GM21447 (cell line): Measurements from ENCODE around the gene DENND10.
A peak's percentile ranks its signal among the peaks of the same experiment; 100 is the strongest.
"Not testable (repeated sequence)": the region's sequence is repeated elsewhere in the genome, so short reads cannot be mapped to it uniquely, and the experiment has no call there.

Source experiments
- ATAC-seq: cut with Tn5 transposase; IDR thresholded peaks from one replicate; pipeline ENCODE4 v1.9.1; 2021; ENCODE audit not compliant: unreplicated experiment

The DENND10 gene

DNA sequence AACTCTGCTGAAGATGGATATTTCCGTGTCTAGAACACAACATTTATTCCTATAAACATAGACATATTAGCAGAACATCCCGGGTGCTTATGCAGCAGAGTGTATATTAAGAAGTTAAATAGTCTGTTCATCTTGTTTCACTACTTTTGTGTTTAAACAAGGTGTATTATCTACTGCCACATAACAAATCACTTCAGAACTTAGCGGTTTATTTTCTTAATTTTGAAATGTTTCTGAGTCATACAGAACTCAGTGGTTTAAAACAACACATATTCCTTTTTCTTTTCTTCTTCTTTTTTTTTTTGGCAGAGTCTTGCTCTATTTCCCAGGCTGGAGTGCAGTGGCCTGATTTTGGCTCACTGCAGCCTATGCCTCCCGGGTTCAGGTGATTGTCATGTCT, 25.8 kb downstream of the DENND10 start:
- ATAC-seq: no peak

DNA sequence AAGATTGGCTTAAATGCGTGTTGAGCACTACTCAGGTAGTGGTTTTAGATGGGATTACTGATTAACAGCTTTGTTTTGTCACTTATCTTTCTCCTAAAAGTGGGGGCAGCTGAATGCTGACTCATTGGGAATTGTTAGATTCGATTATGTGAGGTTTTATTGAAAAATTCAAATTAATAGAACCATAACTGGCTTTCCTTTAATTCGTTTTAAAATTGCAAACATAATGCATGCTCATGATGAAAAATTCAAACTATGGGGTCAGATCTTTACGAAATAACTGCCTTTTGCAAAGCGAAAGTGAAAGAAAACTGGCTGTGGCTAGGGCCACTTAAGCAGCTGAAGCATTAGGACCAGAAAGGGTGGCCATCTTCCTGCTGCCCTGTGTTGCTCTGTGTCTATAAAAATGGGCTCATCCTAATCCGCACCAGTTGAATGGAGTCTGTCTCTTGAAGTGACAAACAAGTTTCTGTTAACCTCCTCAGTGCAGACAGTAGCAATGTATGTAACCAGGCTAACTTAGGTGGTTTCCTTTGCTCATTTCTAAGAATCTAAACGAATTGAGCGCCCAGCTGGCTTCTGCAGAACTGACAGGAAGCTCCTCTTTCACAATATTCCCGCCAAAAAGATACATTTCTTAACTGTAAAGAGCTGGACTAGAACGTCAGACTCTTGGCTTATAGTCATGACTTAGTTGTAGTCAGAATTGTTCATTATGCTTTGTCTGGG, 27.8 kb downstream of the DENND10 start:
- ATAC-seq: peak; percentile 64

- ATAC-seq: no peak
These were observed 28.8 kb downstream of the DENND10 start for GRCh38 chr10:119132521-119133345.

DNA sequence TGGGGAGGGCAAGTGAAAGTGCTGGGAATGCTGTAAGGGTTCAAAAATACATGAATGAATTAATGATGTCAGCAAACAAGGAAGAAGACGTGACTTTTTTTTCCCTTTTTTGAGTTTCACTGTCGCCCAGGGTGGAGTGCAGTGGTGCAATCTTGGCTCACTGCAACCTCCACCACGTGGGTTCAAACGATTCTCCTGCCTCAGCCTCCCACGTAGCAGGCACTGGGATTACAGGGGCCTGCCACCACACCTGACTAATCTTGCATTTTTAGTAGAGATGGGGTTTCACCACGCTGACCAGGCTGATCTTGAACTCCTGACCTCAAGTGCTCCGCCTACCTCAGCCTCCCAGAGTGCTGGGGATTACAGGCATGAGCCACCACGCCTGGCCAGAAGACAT, 30.0 kb downstream of the DENND10 start:
- no peak for ATAC-seq

GRCh38 chr10:119135513-119135881, 31.6 kb downstream of the DENND10 start:
- no peak for ATAC-seq

DNA sequence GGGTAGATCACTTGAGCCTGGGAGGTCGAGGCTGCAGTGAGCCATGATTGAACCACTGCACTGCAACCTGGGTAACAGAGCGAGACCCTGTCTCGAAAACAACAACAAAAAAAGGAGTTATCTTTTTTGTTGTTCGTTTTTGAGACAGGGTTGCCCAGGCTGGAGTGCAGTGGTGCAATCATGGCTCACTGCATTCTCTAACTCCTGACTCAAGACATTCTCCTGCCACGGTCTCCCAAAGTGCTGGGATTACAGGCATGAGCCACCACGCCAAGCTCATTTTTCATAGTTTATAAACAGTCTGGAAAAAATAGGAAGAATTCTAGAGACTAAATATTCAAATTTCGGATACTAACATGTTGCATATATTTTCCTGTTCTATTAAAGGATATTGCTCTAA, 32.2 kb downstream of the DENND10 start:
- no peak for ATAC-seq

DNA sequence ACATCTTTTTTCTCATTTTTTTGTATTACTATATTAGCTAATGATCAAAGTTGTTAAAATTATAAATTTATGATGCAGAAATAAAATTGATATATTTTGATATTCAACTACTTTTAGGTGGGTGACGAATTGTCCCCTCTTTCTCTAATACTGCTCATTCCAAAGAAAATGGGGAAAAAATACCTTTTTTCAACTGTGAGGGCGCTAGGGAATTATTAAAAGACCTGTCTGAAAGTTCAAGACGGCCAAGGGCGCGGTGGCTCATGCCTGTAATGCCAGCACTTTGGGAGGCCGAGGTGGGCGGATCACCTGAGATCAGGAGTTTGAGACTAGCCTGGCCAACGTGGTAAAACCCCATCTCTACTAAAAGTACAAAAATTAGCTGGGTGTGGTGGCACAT, 34.0 kb downstream of the DENND10 start:
- not testable (repeated sequence) for ATAC-seq

- no peak for ATAC-seq
These were observed 34.7 kb downstream of the DENND10 start for GRCh38 chr10:119138346-119139306.

DNA sequence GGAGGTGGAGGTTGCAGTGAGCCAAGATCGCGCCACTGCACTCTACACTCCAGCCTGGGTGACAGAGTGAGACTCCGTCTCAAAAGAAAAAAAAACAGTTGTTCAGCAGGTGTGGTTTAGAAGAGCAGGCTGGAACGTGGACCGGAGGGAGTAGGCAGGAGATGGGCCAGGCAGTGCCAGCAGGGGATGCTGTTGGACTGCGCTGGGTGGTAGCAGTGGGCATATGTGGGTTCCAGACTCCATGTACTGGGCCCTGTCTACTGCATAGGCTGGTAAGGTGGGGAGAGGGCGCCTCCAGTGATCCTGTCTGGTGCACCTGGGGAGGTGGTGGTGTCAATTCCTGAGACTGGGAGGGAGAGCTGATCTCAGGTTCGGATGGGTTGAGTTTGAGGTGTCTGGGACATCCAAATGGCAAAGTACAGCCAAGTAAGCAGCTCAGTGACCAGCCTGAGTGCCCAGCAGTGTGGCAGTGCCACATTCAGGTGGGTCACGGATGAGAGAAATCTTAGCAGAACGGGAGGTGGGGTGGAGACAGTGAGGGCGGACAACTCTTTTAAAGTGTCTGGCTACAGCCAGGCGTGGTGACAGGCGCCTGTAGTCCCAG, 35.7 kb downstream of the DENND10 start:
- no peak for ATAC-seq

- ATAC-seq: no peak
These were observed 36.8 kb downstream of the DENND10 start for GRCh38 chr10:119140603-119141245.

DNA sequence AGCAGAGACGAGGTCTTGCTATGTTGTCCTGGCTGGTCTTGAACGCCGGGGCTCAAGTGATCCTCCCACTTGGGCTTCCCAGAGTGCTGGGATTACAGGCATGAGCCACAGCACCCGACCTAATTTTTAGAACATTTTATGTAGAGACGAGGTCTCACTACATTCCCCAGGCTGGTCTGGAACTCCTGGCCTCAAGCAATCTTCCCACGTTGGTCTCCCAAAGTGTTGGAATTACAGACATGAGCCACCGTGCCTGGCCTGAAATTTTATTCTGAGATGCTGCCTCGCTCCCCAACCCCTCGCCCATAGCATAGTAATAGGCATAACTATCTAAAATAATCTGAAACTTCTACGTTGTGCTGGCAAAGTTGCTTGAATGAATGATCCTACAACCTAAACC, 39.7 kb downstream of the DENND10 start:
- no peak for ATAC-seq

DNA sequence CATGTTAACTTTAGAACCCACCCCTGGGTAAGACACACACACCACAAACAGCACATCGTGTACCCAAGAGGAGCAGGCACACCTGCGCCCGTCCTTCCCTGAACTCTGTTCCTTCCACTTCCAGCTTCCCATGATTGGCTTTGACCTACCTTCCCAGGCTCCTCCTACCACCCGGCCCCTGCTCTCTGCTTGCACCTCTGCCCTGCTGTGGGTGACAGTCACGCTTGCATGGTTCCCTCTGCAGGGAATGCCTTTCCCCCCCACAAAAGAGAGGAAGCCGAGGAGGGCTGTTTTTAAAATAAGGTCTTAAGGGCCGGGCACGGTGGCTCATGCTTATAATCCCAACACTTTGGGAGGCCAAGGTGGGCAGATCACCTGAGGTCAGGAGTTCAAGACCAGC, 45.2 kb downstream of the DENND10 start:
- ATAC-seq: no peak

GRCh38 chr10:119149729-119150128, 45.8 kb downstream of the DENND10 start:
- ATAC-seq: no peak

DNA sequence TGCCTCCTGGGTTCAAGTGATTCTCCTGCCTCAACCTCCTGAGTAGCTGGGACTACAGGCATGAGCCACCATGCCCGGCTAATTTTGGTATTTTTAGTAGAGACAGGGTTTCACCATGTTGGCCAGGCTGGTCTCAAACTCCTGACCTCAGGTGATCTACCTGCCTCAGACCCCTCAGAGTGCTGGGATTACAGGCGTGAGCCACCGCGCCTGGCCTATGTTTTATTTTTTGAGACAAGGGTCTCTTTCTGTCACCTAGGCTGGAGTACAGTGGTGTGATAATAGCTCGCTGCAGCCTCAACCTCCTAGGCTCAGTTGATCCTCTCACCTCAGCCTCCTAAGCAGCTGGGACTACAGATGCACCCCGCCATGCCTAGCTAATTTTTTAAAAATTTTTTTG, 47.7 kb downstream of the DENND10 start:
- not testable (repeated sequence) for ATAC-seq

- ATAC-seq: no peak
These were observed 49.1 kb downstream of the DENND10 start for GRCh38 chr10:119153041-119153440.

DNA sequence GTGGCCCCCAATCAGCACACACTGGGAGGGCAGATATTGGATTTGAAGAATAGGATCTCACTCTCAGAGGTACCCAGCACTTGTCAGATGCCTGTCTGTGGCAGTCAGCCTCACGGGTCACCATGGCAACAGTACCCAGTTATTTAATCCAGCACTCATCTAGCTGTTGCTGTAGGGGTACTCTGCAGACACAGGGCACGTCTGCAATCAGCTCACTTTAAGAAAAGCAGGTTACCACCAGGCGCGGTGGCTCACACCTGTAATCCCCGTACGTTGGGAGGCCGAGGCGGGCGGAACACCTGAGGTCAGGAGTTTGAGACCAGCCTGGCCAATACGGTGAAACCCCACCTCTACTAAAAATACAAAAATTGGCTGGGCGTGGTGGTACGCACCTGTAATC, 49.7 kb downstream of the DENND10 start:
- ATAC-seq: no peak

DNA sequence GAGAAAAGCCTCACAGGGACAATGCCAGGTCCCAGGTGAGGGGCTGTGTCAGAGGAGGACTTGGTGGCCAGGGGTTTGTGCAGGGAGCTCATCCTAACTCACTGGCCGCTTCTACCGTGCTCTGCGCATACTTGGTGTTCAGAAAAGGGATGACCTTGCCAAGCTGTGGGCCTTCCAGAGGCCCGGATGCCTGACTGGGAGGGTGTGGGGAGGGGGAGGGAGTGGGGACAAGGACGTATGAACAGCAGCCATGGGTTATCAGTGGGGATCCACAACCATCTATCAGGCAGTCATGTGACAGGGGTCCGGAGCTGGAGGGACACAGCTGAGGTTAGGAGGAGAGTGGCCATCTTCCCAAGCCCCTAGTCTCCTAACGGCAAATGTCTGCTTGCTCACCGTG, 55.4 kb downstream of the DENND10 start:
- ATAC-seq: no peak

GRCh38 chr10:119161680-119162451, 58.0 kb downstream of the DENND10 start:
- ATAC-seq: no peak

- no peak for ATAC-seq
These were observed 58.7 kb downstream of the DENND10 start for GRCh38 chr10:119162452-119163092.
